ENCODE results near the gene DIRAS3.

The DIRAS3 gene

GRCh38 chr1:68046423-68046822 is 4.0 kb downstream of the DIRAS3 start:
- no peak for DNase-seq (ENCODE audit: low read depth in 1 of 2, low spot score in 1 of 2)
- TF ChIP-seq SPI1 (IDR thresholded peaks at IDR 0.05; ENCODE audit: borderline replicate concordance, low read depth), result no peak
- TF ChIP-seq GABPA (IDR thresholded peaks at IDR 0.05; ENCODE audit: low read depth), result no peak
- no peak for TF ChIP-seq REST (IDR thresholded peaks at IDR 0.05; ENCODE audit: insufficient replicate concordance, low read depth)
- no peak for TF ChIP-seq CTCF (IDR thresholded peaks at IDR 0.05; ENCODE audit: insufficient read depth, low read length)
- TF ChIP-seq POLR2AphosphoS5 (IDR thresholded peaks at IDR 0.05; ENCODE audit: low read depth), result no peak

GRCh38 chr1:68045511-68046180 is 4.8 kb downstream of the DIRAS3 start:
- no peak for DNase-seq (ENCODE audit: low read depth in 1 of 2, low spot score in 1 of 2)
- Histone ChIP-seq H3K27me3 (ENCODE audit: insufficient read depth, poor library complexity, severe bottlenecking) (no peaks in the 10 kb centered on the region), H3K27ac (replicated peaks) (no peak overlapping the region), H3K4me3 (replicated peaks; ENCODE audit: insufficient read depth, low read length) (no peak overlapping the region)
- TF ChIP-seq REST (IDR thresholded peaks at IDR 0.05; ENCODE audit: insufficient replicate concordance, low read depth) (no peak), SPI1 (IDR thresholded peaks at IDR 0.05; ENCODE audit: borderline replicate concordance, low read depth) (no peak), GABPA (IDR thresholded peaks at IDR 0.05; ENCODE audit: low read depth) (no peak), POLR2AphosphoS5 (IDR thresholded peaks at IDR 0.05; ENCODE audit: low read depth) (no peak), CTCF (IDR thresholded peaks at IDR 0.05; ENCODE audit: insufficient read depth, low read length) (no peak)

More at GRCh38 chr1:68046423-68046822, 4.0 kb downstream of the DIRAS3 start:
- Histone ChIP-seq H3K27ac (replicated peaks) (no peak overlapping the region), H3K27me3 (ENCODE audit: insufficient read depth, poor library complexity, severe bottlenecking) (no peaks in the 10 kb centered on the region), H3K4me3 (replicated peaks; ENCODE audit: insufficient read depth, low read length) (no peak overlapping the region)

- Histone ChIP-seq H3K4me3 (replicated peaks; ENCODE audit: insufficient read depth, low read length) (no peak overlapping the region), H3K27me3 (ENCODE audit: insufficient read depth, poor library complexity, severe bottlenecking) (no peaks in the 10 kb centered on the region), H3K27ac (replicated peaks) (no peak overlapping the region)
- no peak for TF ChIP-seq CTCF (IDR thresholded peaks at IDR 0.05; ENCODE audit: insufficient read depth, low read length)
- no peak for TF ChIP-seq REST (IDR thresholded peaks at IDR 0.05; ENCODE audit: insufficient replicate concordance, low read depth)
- no peak for DNase-seq (ENCODE audit: low read depth in 1 of 2, low spot score in 1 of 2)
Observed at GRCh38 chr1:68043443-68044090, 6.9 kb downstream of the DIRAS3 start.
